ENCODE measurements around the gene OR51B2.
"Not testable (repeated sequence)": the region's sequence is repeated elsewhere in the genome, so short reads cannot be mapped to it uniquely, and the experiment has no call there.

- TF ChIP-seq, protein P1, sequence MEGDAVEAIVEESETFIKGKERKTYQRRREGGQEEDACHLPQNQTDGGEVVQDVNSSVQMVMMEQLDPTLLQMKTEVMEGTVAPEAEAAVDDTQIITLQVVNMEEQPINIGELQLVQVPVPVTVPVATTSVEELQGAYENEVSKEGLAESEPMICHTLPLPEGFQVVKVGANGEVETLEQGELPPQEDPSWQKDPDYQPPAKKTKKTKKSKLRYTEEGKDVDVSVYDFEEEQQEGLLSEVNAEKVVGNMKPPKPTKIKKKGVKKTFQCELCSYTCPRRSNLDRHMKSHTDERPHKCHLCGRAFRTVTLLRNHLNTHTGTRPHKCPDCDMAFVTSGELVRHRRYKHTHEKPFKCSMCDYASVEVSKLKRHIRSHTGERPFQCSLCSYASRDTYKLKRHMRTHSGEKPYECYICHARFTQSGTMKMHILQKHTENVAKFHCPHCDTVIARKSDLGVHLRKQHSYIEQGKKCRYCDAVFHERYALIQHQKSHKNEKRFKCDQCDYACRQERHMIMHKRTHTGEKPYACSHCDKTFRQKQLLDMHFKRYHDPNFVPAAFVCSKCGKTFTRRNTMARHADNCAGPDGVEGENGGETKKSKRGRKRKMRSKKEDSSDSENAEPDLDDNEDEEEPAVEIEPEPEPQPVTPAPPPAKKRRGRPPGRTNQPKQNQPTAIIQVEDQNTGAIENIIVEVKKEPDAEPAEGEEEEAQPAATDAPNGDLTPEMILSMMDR (IDR thresholded peaks at IDR 0.05; ENCODE audit: low read length): not testable (repeated sequence)
- not testable (repeated sequence) for TF ChIP-seq EZH2phosphoT487 (IDR thresholded peaks at IDR 0.05; ENCODE audit: low read length)
These were observed 42.3 kb upstream of the OR51B2 start for GRCh38 chr11:5366365-5366764.

Measured in MM.1S (cell line).